SH-SY5Y (cell line): Measurements from ENCODE around the gene DTNBP1.

Experiments used
- GATA2 ChIP-seq: IDR thresholded peaks from 2 replicates; pipeline ENCODE4 v1.6.1; 2011; ENCODE audit warnings: mild to moderate bottlenecking, low read depth, low read length
- GATA3 ChIP-seq: IDR thresholded peaks from 2 replicates; pipeline ENCODE4 v1.6.1; 2011; ENCODE audit warnings: low read depth, mild to moderate bottlenecking, low read length, moderate library complexity

DNA sequence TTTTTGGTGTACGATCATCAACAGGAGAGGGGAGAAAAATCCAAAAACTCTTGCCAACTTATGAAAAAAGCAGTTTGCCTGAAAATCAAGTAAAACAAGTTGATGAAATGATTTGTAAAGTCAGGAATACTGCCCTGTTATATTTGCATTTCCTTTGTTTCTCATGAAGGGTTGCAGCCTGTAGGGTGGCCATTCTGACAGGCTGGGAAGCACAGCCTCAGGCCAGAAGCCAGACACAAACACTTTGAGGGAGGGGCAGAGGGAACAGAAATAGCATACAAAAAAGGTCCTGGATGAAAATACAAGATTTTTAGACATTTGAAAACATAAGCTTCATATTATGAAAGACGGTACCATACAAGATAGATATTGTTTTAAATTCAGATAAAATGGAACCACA lies 109.8 kb downstream of the DTNBP1 start:
- TF ChIP-seq GATA2 = no peak
- no peak for TF ChIP-seq GATA3
